ENCODE results near the gene CUEDC1. TPM values are rescaled to one million over a fixed set of nuclear protein-coding genes. Genes with fewer than 3 reads are reported as not detected.

CUEDC1 gene
- total RNA-seq, 6 experiments from 2014 or later, result 34.0 to 41.0 (median 34.9) TPM

GRCh38 chr17:57987581-57988300 is 32.5 kb upstream of the CUEDC1 start, which contains the start of gene VEZF1:
TSS of gene VEZF1 (minus strand) at chr17:57988254. CDS start at chr17:57988111, 143 bp downstream.
- no peak for TF ChIP-seq CTCF (IDR thresholded peaks at IDR 0.05)
- Mint-ChIP-seq H3K9me3 (no peaks in the 10 kb centered on the region), H3K27ac (peak within 1 kb of the TSS; percentile 95), H3K36me3 (ENCODE audit: low read depth) (peaks cover 6% of the 10 kb centered on the region), H3K4me3 (peak within 1 kb of the TSS; percentile 96), H3K4me1 (ENCODE audit: low read depth) (peaks cover 86% of the 10 kb centered on the region), H3K27me3 (ENCODE audit: insufficient read depth) (no peaks in the 10 kb centered on the region; the same call in 1 of the 2 replicates)
- DNase-seq, result peak; percentile 41

- Mint-ChIP-seq H3K36me3 (ENCODE audit: low read depth) (peaks cover 14% of the 10 kb centered on the region), H3K4me1 (ENCODE audit: low read depth) (peaks cover 86% of the 10 kb centered on the region), H3K9me3 (no peaks in the 10 kb centered on the region), H3K27me3 (ENCODE audit: insufficient read depth) (no peaks in the 10 kb centered on the region; the same call in 1 of the 2 replicates), H3K27ac (peak overlapping the region; percentile 95), H3K4me3 (peak overlapping the region; percentile 96)
- no peak for TF ChIP-seq CTCF (IDR thresholded peaks at IDR 0.05)
- DNase-seq, result peak; percentile 59
These were observed 31.8 kb upstream of the CUEDC1 start for GRCh38 chr17:57986841-57987580.

- no peak for TF ChIP-seq CTCF (IDR thresholded peaks at IDR 0.05)
- peak overlapping the region; percentile 96 for H3K4me3 Mint-ChIP-seq
- H3K27me3 Mint-ChIP-seq (ENCODE audit: insufficient read depth), result no peaks in the 10 kb centered on the region; the same call in 1 of the 2 replicates
- DNase-seq, result peak; percentile 68
- H3K27ac Mint-ChIP-seq, result peak overlapping the region; percentile 66
- H3K9me3 Mint-ChIP-seq, result no peaks in the 10 kb centered on the region
- peaks cover 20% of the 10 kb centered on the region for H3K36me3 Mint-ChIP-seq (ENCODE audit: low read depth)
- H3K4me1 Mint-ChIP-seq (ENCODE audit: low read depth), result peaks cover 83% of the 10 kb centered on the region
These were observed 30.4 kb upstream of the CUEDC1 start for GRCh38 chr17:57985675-57985974.

- TF ChIP-seq CTCF (IDR thresholded peaks at IDR 0.05), result no peak
- H3K4me3 Mint-ChIP-seq, result peak overlapping the region; percentile 96
- peaks cover 78% of the 10 kb centered on the region for H3K4me1 Mint-ChIP-seq (ENCODE audit: low read depth)
- H3K9me3 Mint-ChIP-seq, result no peaks in the 10 kb centered on the region
- peaks cover 20% of the 10 kb centered on the region for H3K36me3 Mint-ChIP-seq (ENCODE audit: low read depth)
- peak overlapping the region; percentile 66 for H3K27ac Mint-ChIP-seq
- DNase-seq, result peak; percentile 27
- no peaks in the 10 kb centered on the region; the same call in 1 of the 2 replicates for H3K27me3 Mint-ChIP-seq (ENCODE audit: insufficient read depth)
These were observed 29.9 kb upstream of the CUEDC1 start for GRCh38 chr17:57984936-57985674.

GRCh38 chr17:57984261-57984890 is 29.2 kb upstream of the CUEDC1 start:
- DNase-seq, result no peak
- Mint-ChIP-seq H3K27ac (peak overlapping the region; percentile 66), H3K36me3 (ENCODE audit: low read depth) (peaks cover 20% of the 10 kb centered on the region), H3K9me3 (no peaks in the 10 kb centered on the region), H3K4me3 (peak overlapping the region; percentile 96), H3K4me1 (ENCODE audit: low read depth) (peaks cover 70% of the 10 kb centered on the region), H3K27me3 (ENCODE audit: insufficient read depth) (no peaks in the 10 kb centered on the region; the same call in 1 of the 2 replicates)
- TF ChIP-seq CTCF (IDR thresholded peaks at IDR 0.05), result no peak
